Measurements from ENCODE around the gene SNX15. TPM values are rescaled to one million over a fixed set of nuclear protein-coding genes. Genes with fewer than 3 reads are reported as not detected.

The SNX15 gene
- total RNA-seq, 2 donors from 2014 or later, result 14.2 to 16.4 TPM

- no peak overlapping the region for H3K9ac ChIP-seq (ENCODE audit: extremely low read depth, low read length, poor library complexity, severe bottlenecking)
- H3K4me1 Mint-ChIP-seq, result peaks cover 1% of the 10 kb centered on the region
- 86% methylated on average over 1 to 3 of the region's 3 CpGs for WGBS, 2 experiments (ENCODE audit: insufficient coverage in 1 of 2, insufficient read length in 1 of 2)
- H3K27me3 Mint-ChIP-seq (ENCODE audit: insufficient read depth), result peaks cover 4% of the 10 kb centered on the region
- no peak overlapping the region for H3K4me3 Mint-ChIP-seq
- no peak for TF ChIP-seq CTCF (conservative IDR thresholded peaks at IDR 0.05)
- no peak overlapping the region for H3K27ac Mint-ChIP-seq
- no peaks in the 10 kb centered on the region for H3K9me3 ChIP-seq (ENCODE audit: control insufficient read depth, low read length)
- no peak overlapping the region for H3K4me3 ChIP-seq (ENCODE audit: low read length)
- no peaks in the 10 kb centered on the region for H3K27me3 ChIP-seq (ENCODE audit: control insufficient read depth, insufficient read depth, low read length, poor library complexity, severe bottlenecking)
- no peaks in the 10 kb centered on the region for H3K36me3 Mint-ChIP-seq (ENCODE audit: low read depth)
- H3K9me3 Mint-ChIP-seq, result no peaks in the 10 kb centered on the region
- peaks cover 4% of the 10 kb centered on the region for H3K4me1 ChIP-seq (ENCODE audit: control insufficient read depth, insufficient read depth, low read length)
- no peaks in the 10 kb centered on the region for H3K36me3 ChIP-seq (ENCODE audit: control insufficient read depth, insufficient read depth, low read length)
- DNase-seq, result no peak
- no peak overlapping the region for H3K27ac ChIP-seq (ENCODE audit: low read depth, low read length)
Observed at GRCh38 chr11:65063532-65063931, 36.3 kb downstream of the SNX15 start.

- Histone ChIP-seq H3K27me3 (ENCODE audit: control insufficient read depth, insufficient read depth, low read length, poor library complexity, severe bottlenecking) (no peaks in the 10 kb centered on the region), H3K4me1 (ENCODE audit: control insufficient read depth, insufficient read depth, low read length) (peaks cover 4% of the 10 kb centered on the region), H3K9me3 (ENCODE audit: control insufficient read depth, low read length) (no peaks in the 10 kb centered on the region), H3K9ac (ENCODE audit: extremely low read depth, low read length, poor library complexity, severe bottlenecking) (no peak overlapping the region), H3K36me3 (ENCODE audit: control insufficient read depth, insufficient read depth, low read length) (no peaks in the 10 kb centered on the region), H3K27ac (ENCODE audit: low read depth, low read length) (no peak overlapping the region), H3K4me3 (ENCODE audit: low read length) (no peak overlapping the region)
- Mint-ChIP-seq H3K4me3 (no peak overlapping the region), H3K27me3 (ENCODE audit: insufficient read depth) (no peaks in the 10 kb centered on the region), H3K36me3 (ENCODE audit: low read depth) (no peaks in the 10 kb centered on the region), H3K27ac (no peak overlapping the region), H3K4me1 (peaks cover 1% of the 10 kb centered on the region), H3K9me3 (no peaks in the 10 kb centered on the region)
- DNase-seq, result no peak
- WGBS, 2 experiments (ENCODE audit: insufficient coverage in 1 of 2, insufficient read length in 1 of 2), result 93 to 100% methylated on average over 3 to 4 of the region's 4 CpGs
- TF ChIP-seq CTCF (conservative IDR thresholded peaks at IDR 0.05), result no peak
Observed at GRCh38 chr11:65064847-65065240, 37.6 kb downstream of the SNX15 start.

DNA sequence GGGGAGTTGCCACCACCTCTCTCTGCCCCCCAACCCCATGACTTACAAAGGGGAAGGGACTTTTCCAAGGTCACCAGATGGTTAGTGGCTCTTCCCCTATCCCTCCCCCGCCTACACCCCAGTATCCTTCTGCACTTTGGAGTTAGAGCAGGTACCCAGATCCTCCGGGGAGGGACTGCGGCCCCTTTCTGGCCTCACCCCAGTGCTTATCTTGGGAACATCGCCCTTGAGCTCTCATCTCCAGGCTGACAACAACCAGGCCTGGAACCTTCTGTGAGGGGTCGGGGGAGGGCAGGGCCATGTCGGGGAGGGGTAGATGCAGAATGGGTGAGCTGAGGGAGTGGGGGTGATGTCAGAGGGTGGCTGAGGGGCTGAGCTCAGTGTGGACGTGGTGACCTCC is 38.6 kb downstream of the SNX15 start:
- Mint-ChIP-seq H3K27me3 (ENCODE audit: insufficient read depth) (no peaks in the 10 kb centered on the region), H3K4me3 (no peak overlapping the region), H3K27ac (no peak overlapping the region), H3K9me3 (no peaks in the 10 kb centered on the region), H3K4me1 (peaks cover 1% of the 10 kb centered on the region), H3K36me3 (ENCODE audit: low read depth) (no peaks in the 10 kb centered on the region)
- no peak for TF ChIP-seq CTCF (conservative IDR thresholded peaks at IDR 0.05)
- H3K9me3 ChIP-seq (ENCODE audit: control insufficient read depth, low read length), result no peaks in the 10 kb centered on the region
- H3K27ac ChIP-seq (ENCODE audit: low read depth, low read length), result no peak overlapping the region
- H3K4me3 ChIP-seq (ENCODE audit: low read length), result no peak overlapping the region
- H3K9ac ChIP-seq (ENCODE audit: extremely low read depth, low read length, poor library complexity, severe bottlenecking), result no peak overlapping the region
- H3K27me3 ChIP-seq (ENCODE audit: control insufficient read depth, insufficient read depth, low read length, poor library complexity, severe bottlenecking), result no peaks in the 10 kb centered on the region
- H3K4me1 ChIP-seq (ENCODE audit: control insufficient read depth, insufficient read depth, low read length), result peaks cover 4% of the 10 kb centered on the region
- 93 to 97% methylated on average over 5 to 7 of the region's 7 CpGs for WGBS, 2 experiments (ENCODE audit: insufficient coverage in 1 of 2, insufficient read length in 1 of 2)
- no peaks in the 10 kb centered on the region for H3K36me3 ChIP-seq (ENCODE audit: control insufficient read depth, insufficient read depth, low read length)
- DNase-seq, result no peak

All from endodermal cell (in vitro differentiated cells).